Measurements from ENCODE around the gene FYB2.
A peak's percentile ranks its signal among the peaks of the same experiment; 100 is the strongest.
"Not testable (repeated sequence)": the region's sequence is repeated elsewhere in the genome, so short reads cannot be mapped to it uniquely, and the experiment has no call there.

Gene FYB2

GRCh38 chr1:56788102-56788501, 31.1 kb downstream of the FYB2 start:
- DNase-seq: peak; percentile 43

- no peak for DNase-seq
These were observed 31.9 kb downstream of the FYB2 start for GRCh38 chr1:56787330-56787729.

- no peak for DNase-seq
These were observed 36.4 kb downstream of the FYB2 start for GRCh38 chr1:56782773-56783172.

- no peak for DNase-seq
These were observed 38.4 kb downstream of the FYB2 start for GRCh38 chr1:56780826-56781225.

GRCh38 chr1:56780128-56780750, 39.0 kb downstream of the FYB2 start:
- no peak for DNase-seq

GRCh38 chr1:56777972-56778371, 41.2 kb downstream of the FYB2 start:
- no peak for DNase-seq

GRCh38 chr1:56774732-56775131, 44.5 kb downstream of the FYB2 start:
- DNase-seq: not testable (repeated sequence)

- DNase-seq: no peak
These were observed 45.1 kb downstream of the FYB2 start for GRCh38 chr1:56774067-56774609.

- no peak for DNase-seq
These were observed 45.7 kb downstream of the FYB2 start for GRCh38 chr1:56773341-56774066.

GRCh38 chr1:56771717-56772116, 47.5 kb downstream of the FYB2 start:
- no peak for DNase-seq

- DNase-seq: no peak
These were observed 60.4 kb downstream of the FYB2 start for GRCh38 chr1:56758794-56759193.

- DNase-seq: peak; percentile 23
These were observed 61.1 kb downstream of the FYB2 start for GRCh38 chr1:56758135-56758534.

GRCh38 chr1:56755911-56756310, 63.3 kb downstream of the FYB2 start:
- DNase-seq: no peak

GRCh38 chr1:56754708-56755479, 64.3 kb downstream of the FYB2 start:
- DNase-seq: no peak

- DNase-seq: no peak
These were observed 74.0 kb downstream of the FYB2 start for GRCh38 chr1:56745231-56745630.

- no peak for DNase-seq
These were observed 90.2 kb downstream of the FYB2 start for GRCh38 chr1:56728964-56729363.

- no peak for DNase-seq
These were observed 92.5 kb downstream of the FYB2 start for GRCh38 chr1:56726706-56727105.

- peak; percentile 6 for DNase-seq
These were observed 100.0 kb downstream of the FYB2 start for GRCh38 chr1:56719171-56719570.

GRCh38 chr1:56715156-56715555, 104.0 kb downstream of the FYB2 start:
- DNase-seq: no peak

- DNase-seq: no peak
These were observed 106.1 kb downstream of the FYB2 start for GRCh38 chr1:56713112-56713511.

- DNase-seq: no peak
These were observed 107.1 kb downstream of the FYB2 start for GRCh38 chr1:56712150-56712549.

- no peak for DNase-seq
These were observed 108.6 kb downstream of the FYB2 start for GRCh38 chr1:56710646-56711045.

GRCh38 chr1:56709995-56710394, 109.2 kb downstream of the FYB2 start:
- DNase-seq: no peak

Measured in NCI-H2171 treated with DMSO at 0.1 percent for 48 hours (cell line).